H1 (cell line): ENCODE measurements around the gene RNGTT. TPM values are rescaled to one million over a fixed set of nuclear protein-coding genes. Genes with fewer than 3 reads are reported as not detected.

Source experiments
- CTCF ChIA-PET: fragments of 300-600 bp; sonication (Branson Sonifier 250); formaldehyde crosslinking; loops from one replicate; lab custom pipeline; 2021; ENCODE audit not compliant: partially characterized antibody; lab: Charles Lee
- POLR2A ChIA-PET: fragments of 300-600 bp; sonication (Branson Sonifier 250); formaldehyde crosslinking; loops from one replicate; lab custom pipeline; 2021; ENCODE audit warnings: inconsistent platforms; ENCODE audit not compliant: partially characterized antibody; lab: Charles Lee
- DNase-seq, 2 experiments: peaks; one replicate each; pipeline versions ENCODE4 v3.0.0 to v3.0.0-alpha.2; 2010 to 2022; ENCODE audit warnings: low spot score in 2 of 2, low read depth in 1 of 2, mixed read lengths in 1 of 2
- FAIRE-seq: peaks from 2 replicates; lab custom pipeline; 2011; peaks lifted over from hg19 to GRCh38; lab: Jason Lieb, UNC
- H2AFZ ChIP-seq: 2 replicates; pipeline ENCODE4 v1.8.1; 2012; ENCODE audit warnings: low read length, inconsistent platforms
- H2AK5ac ChIP-seq: 2 replicates; pipeline ENCODE4 v1.6.1; 2013; ENCODE audit warnings: low read depth, low read length
- H2BK120ac ChIP-seq: replicated peaks from 2 replicates; pipeline ENCODE3; 2013; ENCODE audit warnings: low read depth, low read length, inconsistent platforms
- H2BK12ac ChIP-seq: 2 replicates; pipeline ENCODE4 v1.6.1; 2013; ENCODE audit warnings: low read depth, low read length
- H2BK15ac ChIP-seq: 2 replicates; pipeline ENCODE4 v1.6.1; 2013; ENCODE audit warnings: low read length
- H2BK20ac ChIP-seq: 2 replicates; pipeline ENCODE4 v1.6.1; 2013; ENCODE audit warnings: low read length
- H2BK5ac ChIP-seq: 2 replicates; pipeline ENCODE4 v1.6.1; 2013; ENCODE audit warnings: low read depth, low read length
- H3K14ac ChIP-seq: 2 replicates; pipeline ENCODE4 v1.6.1; 2013; ENCODE audit warnings: inconsistent platforms; ENCODE audit not compliant: insufficient read length
- H3K18ac ChIP-seq: 2 replicates; pipeline ENCODE4 v1.6.1; 2013; ENCODE audit warnings: low read length; ENCODE audit errors: extremely low read depth
- H3K23ac ChIP-seq: 2 replicates; pipeline ENCODE4 v1.6.1; 2013; ENCODE audit warnings: inconsistent platforms; ENCODE audit not compliant: insufficient read length
- H3K23me2 ChIP-seq: 2 replicates; pipeline ENCODE4 v1.6.1; 2013; ENCODE audit warnings: low read depth, low read length
- H3K27ac ChIP-seq: 2 replicates; pipeline ENCODE4 v1.6.1; 2011; ENCODE audit warnings: low read depth, low read length, inconsistent platforms
- H3K27me3 ChIP-seq, 4 experiments: replicated peaks in 1 of 4; 1 replicate in 1 of 4; 2 replicates in 3 of 4; pipeline versions ENCODE4 v1.6.1 to v1.8.1; 2011 to 2013; ENCODE audit warnings: low read length in 3 of 4, mild to moderate bottlenecking in 3 of 4, inconsistent platforms in 2 of 4, mixed read lengths in 2 of 4, moderate library complexity in 1 of 4; ENCODE audit not compliant: control insufficient read depth in 3 of 4, insufficient read depth in 3 of 4; ENCODE audit errors: extremely low read depth in 1 of 4
- H3K36me3 ChIP-seq, 4 experiments: 2 replicates each; pipeline versions ENCODE4 v1.6.1 to v1.8.1; 2011 to 2013; ENCODE audit warnings: mild to moderate bottlenecking in 4 of 4, low read length in 3 of 4, moderate library complexity in 2 of 4, control low read depth in 1 of 4, inconsistent platforms in 1 of 4; ENCODE audit not compliant: insufficient read depth in 4 of 4, control insufficient read depth in 2 of 4
- H3K4ac ChIP-seq: replicated peaks from 2 replicates; pipeline ENCODE3; 2013; ENCODE audit warnings: low read length, low read depth, mixed read lengths, inconsistent platforms; ENCODE audit not compliant: insufficient read length
- H3K4me1 ChIP-seq, 4 experiments: replicated peaks in 1 of 4; 1 replicate in 1 of 4; 2 replicates in 3 of 4; pipeline versions ENCODE4 v1.6.1 to v1.8.1; 2011 to 2013; ENCODE audit warnings: low read length in 3 of 4, inconsistent platforms in 2 of 4, mixed read lengths in 1 of 4; ENCODE audit not compliant: insufficient read depth in 4 of 4, control insufficient read depth in 3 of 4
- H3K4me2 ChIP-seq, 2 experiments: 2 replicates each; pipeline versions ENCODE4 v1.6.1 to v1.8.1; 2011 to 2013; ENCODE audit warnings: low read depth in 2 of 2, low read length in 2 of 2, control low read depth in 1 of 2, inconsistent platforms in 1 of 2, mild to moderate bottlenecking in 1 of 2; ENCODE audit not compliant: insufficient read depth in 1 of 2
- H3K4me3 ChIP-seq, 4 experiments: fragments of 200-600, 300-600 bp in 1 of 4; sonication (generic), shearing (Covaris generic), sonication (Bioruptor Twin) in 1 of 4; 2 replicates each; pipeline versions ENCODE4 v1.5.1 to v1.8.1; 2011 to 2016; ENCODE audit warnings: low read length in 4 of 4, low read depth in 3 of 4, control low read depth in 2 of 4, inconsistent platforms in 2 of 4, mild to moderate bottlenecking in 2 of 4, mixed read lengths in 1 of 4, moderate library complexity in 1 of 4; ENCODE audit not compliant: insufficient read depth in 2 of 4; ENCODE audit errors: extremely low read depth in 1 of 4
- H3K56ac ChIP-seq: replicated peaks from 2 replicates; pipeline ENCODE3; 2013; ENCODE audit warnings: low read depth, mild to moderate bottlenecking, mixed read lengths, low read length, inconsistent platforms; ENCODE audit not compliant: insufficient read length
- H3K79me1 ChIP-seq: 2 replicates; pipeline ENCODE4 v1.6.1; 2013; ENCODE audit warnings: low read depth, low read length, control low read depth
- H3K79me2 ChIP-seq, 2 experiments: 2 replicates each; pipeline versions ENCODE4 v1.6.1 to v1.8.1; 2012 to 2013; ENCODE audit warnings: low read length in 2 of 2, mild to moderate bottlenecking in 2 of 2, inconsistent platforms in 1 of 2; ENCODE audit not compliant: insufficient read depth in 2 of 2, control insufficient read depth in 1 of 2
- H3K9ac ChIP-seq, 4 experiments: replicated peaks in 1 of 4; 1 replicate in 1 of 4; 2 replicates in 3 of 4; pipeline versions ENCODE4 v1.6.1 to v1.8.1; 2011 to 2013; ENCODE audit warnings: low read depth in 3 of 4, low read length in 3 of 4, control low read depth in 2 of 4, mild to moderate bottlenecking in 2 of 4, moderate library complexity in 2 of 4, inconsistent platforms in 1 of 4; ENCODE audit errors: extremely low read depth in 1 of 4
- H3K9me3 ChIP-seq, 2 experiments: 2 replicates each; pipeline versions ENCODE4 v1.6.1 to v1.8.1; 2012 to 2013; ENCODE audit warnings: mild to moderate bottlenecking in 2 of 2, moderate library complexity in 2 of 2, control low read depth in 1 of 2, inconsistent platforms in 1 of 2, low read depth in 1 of 2, low read length in 1 of 2, mixed read lengths in 1 of 2; ENCODE audit not compliant: insufficient read depth in 2 of 2
- H4K20me1 ChIP-seq, 2 experiments: replicated peaks in 1 of 2; 2 replicates each; pipeline versions ENCODE3 to v1.8.1; 2011 to 2013; ENCODE audit warnings: inconsistent platforms in 2 of 2, low read length in 2 of 2, mild to moderate bottlenecking in 1 of 2; ENCODE audit not compliant: insufficient read depth in 2 of 2, control insufficient read depth in 1 of 2
- H4K5ac ChIP-seq: 2 replicates; pipeline ENCODE4 v1.6.1; 2013; ENCODE audit warnings: low read length, low read depth, mixed read lengths, inconsistent platforms; ENCODE audit not compliant: insufficient read length
- H4K8ac ChIP-seq: 2 replicates; pipeline ENCODE4 v1.8.0; 2013; ENCODE audit warnings: mild to moderate bottlenecking, moderate library complexity, low read length, inconsistent platforms; ENCODE audit not compliant: insufficient read depth; ENCODE audit errors: extremely low read depth
- H4K91ac ChIP-seq: replicated peaks from 2 replicates; pipeline ENCODE3; 2013; ENCODE audit warnings: low read length, mixed read lengths, inconsistent platforms; ENCODE audit not compliant: insufficient read length
- POLR2A ChIP-seq, 2 experiments: IDR thresholded peaks; 1 replicate in 1 of 2; 2 replicates in 1 of 2; pipeline ENCODE4 v1.6.1; 2011; ENCODE audit warnings: low read depth in 2 of 2, low read length in 2 of 2, mild to moderate bottlenecking in 2 of 2; ENCODE audit errors: control extremely low read depth in 1 of 2
- WGBS, 2 experiments: shearing (Covaris generic) in 1 of 2; methylation state at CpG; one replicate each; pipeline versions ENCODE4 v1.1.6 to v1.1.7; 2013 to 2015; ENCODE audit warnings: low lambda C conversion rate in 2 of 2, mixed read lengths in 2 of 2, inconsistent platforms in 1 of 2, low coverage in 1 of 2, missing lambda C conversion rate in 1 of 2; ENCODE audit not compliant: insufficient replicate concordance in 2 of 2, insufficient coverage in 1 of 2, insufficient read length in 1 of 2; ENCODE audit errors: extremely low coverage in 1 of 2, missing lambda C conversion rate in 1 of 2; 5-methylcytosine and 5-hydroxymethylcytosine counted together
- polyA plus RNA-seq, 7 experiments: library from polyadenylated mRNA; depleted of rRNA in 3 of 7; stranded (reverse) in 5 of 7; unstranded in 2 of 7; fragments of >200 nt in 5 of 7; fragments of 200-250 nt in 2 of 7; gene quantifications; 1 replicate in 5 of 7; 2 replicates in 1 of 7; 4 replicates in 1 of 7; pipeline versions ENCODE4 v1.2.1 to v1.2.3, GENCODE V29; 2011 to 2013; ENCODE audit warnings: missing spikeins in 2 of 7, mixed read lengths in 2 of 7
- total RNA-seq: library from RNA; stranded (reverse); fragmentation: NEBNext Ultra II Directional; extraction: Animal tissue kit (Norgen Biotek cat#: 25700); gene quantifications from 2 replicates; pipeline ENCODE4 v1.2.1, GENCODE V29; 2021

Gene RNGTT
- total and polyA plus RNA-seq, 2 of the 8 experiments (the other 6 are each of a cell fraction or from before 2014, with no cell fraction given): 3.6 to 21.2 TPM

- Histone ChIP-seq H2BK5ac (no peak overlapping the region), H3K4me1 (no peaks in the 10 kb centered on the region), H3K23me2 (no peaks in the 10 kb centered on the region), H3K79me1 (no peaks in the 10 kb centered on the region), H3K79me2 (no peaks in the 10 kb centered on the region), H4K20me1 (no peaks in the 10 kb centered on the region), H3K56ac (no peak overlapping the region), H3K9ac (no peak overlapping the region), H3K36me3 (no peaks in the 10 kb centered on the region), H2BK12ac (no peak overlapping the region), H3K23ac (no peak overlapping the region), H3K4me2 (no peak overlapping the region), H2AK5ac (no peak overlapping the region), H3K27me3 (no peaks in the 10 kb centered on the region), H3K4ac (no peak overlapping the region), H3K27ac (no peak overlapping the region), H4K91ac (no peak overlapping the region), H3K14ac (no peak overlapping the region), H3K18ac (no peak overlapping the region), H3K4me3 (no peak overlapping the region), H2AFZ (no peak overlapping the region), H4K5ac (no peak overlapping the region), H4K8ac (no peak overlapping the region), H2BK20ac (no peak overlapping the region), H2BK15ac (no peak overlapping the region), H3K9me3 (no peaks in the 10 kb centered on the region), H2BK120ac (no peak overlapping the region)
- no peak for FAIRE-seq
- 93% methylated on average over 2 of the region's 2 CpGs; no CpG with 5 or more reads in 1 of the 2 experiments for whole genome bisulfite sequencing, 2 experiments
- ChIA-PET CTCF (interaction anchor here (1.2 kb wide), 1 partner anchor 9 kb away, joined by 3 read pairs; no protein-coding TSS in a partner anchor), POLR2A (no interaction called here)
- no peak for TF ChIP-seq POLR2A (IDR thresholded peaks at IDR 0.05; ENCODE audit: control extremely low read depth in 1 of 2, low read depth in 2 of 2, low read length in 2 of 2)
- DNase-seq: no peak
Measured at GRCh38 chr6:88866856-88867255, 96.6 kb downstream of the RNGTT start.
